HG03342 (cell line): ENCODE results near the gene KRTAP9-2.
"Not testable (repeated sequence)": the region's sequence is repeated elsewhere in the genome, so short reads cannot be mapped to it uniquely, and the experiment has no call there.

Experiments
- ATAC-seq: cut with Tn5 transposase; IDR thresholded peaks from one replicate; pipeline ENCODE4 v1.9.1; 2021; ENCODE audit warnings: mild to moderate bottlenecking, moderate library complexity; ENCODE audit not compliant: unreplicated experiment

KRTAP9-2 gene, protein sequence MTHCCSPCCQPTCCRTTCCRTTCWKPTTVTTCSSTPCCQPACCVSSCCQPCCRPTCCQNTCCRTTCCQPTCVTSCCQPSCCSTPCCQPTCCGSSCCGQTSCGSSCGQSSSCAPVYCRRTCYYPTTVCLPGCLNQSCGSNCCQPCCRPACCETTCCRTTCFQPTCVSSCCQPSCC

DNA sequence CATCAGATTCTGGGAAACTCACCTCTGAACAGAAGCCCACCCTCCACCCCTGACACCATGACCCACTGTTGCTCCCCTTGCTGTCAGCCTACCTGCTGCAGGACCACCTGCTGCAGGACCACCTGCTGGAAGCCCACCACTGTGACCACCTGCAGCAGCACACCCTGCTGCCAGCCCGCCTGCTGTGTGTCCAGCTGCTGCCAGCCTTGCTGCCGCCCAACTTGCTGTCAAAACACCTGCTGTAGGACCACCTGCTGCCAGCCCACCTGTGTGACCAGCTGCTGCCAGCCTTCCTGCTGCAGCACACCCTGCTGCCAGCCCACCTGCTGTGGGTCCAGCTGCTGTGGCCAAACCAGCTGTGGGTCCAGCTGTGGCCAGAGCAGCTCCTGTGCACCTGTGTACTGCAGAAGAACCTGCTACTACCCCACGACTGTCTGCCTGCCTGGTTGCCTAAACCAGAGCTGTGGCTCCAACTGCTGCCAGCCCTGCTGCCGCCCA, at the start of gene KRTAP9-2:
Gene KRTAP9-2 (plus strand): TSS at position 51 of the 498 bp plus-strand sequence. CDS start 7 bp downstream, at position 58.
- ATAC-seq, result not testable (repeated sequence)

DNA sequence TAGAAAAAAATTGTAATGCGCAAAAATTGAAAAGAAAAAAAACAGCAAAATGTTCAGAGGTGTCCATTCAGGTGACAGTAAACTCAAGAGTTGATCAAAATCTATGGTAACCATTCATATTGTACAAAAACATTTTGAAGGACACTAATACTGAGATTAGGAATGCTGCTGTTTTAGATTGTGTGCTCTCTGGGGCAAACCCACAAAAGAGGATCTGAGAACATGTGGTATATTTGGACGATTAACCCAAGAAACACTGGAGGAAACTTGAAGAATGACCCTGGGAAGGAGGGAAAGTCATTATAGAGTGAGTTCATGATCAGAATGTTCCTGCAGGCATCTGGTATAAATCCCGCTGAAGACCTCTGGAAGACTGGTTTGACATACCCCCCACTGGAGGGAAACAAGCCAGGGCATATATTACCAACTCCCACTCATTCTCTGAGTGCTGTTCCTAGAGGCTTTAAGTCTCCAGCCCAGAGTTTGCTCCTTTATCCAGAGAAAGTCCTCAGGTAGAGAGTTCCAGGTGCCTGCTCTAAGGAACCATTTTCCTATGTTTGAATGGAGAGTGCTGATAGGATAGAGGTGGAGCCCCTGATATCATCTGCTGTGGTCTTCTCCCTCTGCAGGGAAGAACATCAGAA, 49.6 kb upstream of the KRTAP9-2 start:
- ATAC-seq, result no peak

DNA sequence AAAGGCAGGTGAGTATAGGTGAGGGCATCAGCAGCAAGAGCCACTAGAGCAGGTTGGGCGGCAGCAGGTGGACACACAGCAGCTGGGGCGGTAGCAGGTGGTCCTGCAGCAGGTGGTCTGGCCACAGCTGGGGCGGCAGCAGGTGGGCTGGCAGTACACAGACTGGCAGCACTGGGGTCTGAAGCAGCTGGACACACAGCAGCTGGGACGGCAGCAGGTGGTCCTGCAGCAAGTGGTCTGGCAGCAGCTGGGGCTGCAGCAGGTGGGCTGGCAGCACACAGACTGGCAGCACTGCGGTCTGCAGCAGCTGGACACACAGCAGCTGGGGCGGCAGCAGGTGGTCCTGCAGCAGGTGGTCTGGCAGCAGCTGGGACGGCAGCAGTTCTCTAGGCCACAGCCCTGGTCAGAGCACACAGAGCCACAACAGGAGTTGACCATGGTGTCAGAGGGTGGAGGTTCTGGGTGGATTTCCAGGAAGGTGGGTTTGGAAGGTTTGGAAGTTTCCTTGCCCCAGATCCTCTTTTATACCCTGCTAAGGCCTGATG, 48.6 kb upstream of the KRTAP9-2 start, which contains the start of gene KRTAP4-2:
Gene KRTAP4-2 (minus strand): TSS at position 495 of the 545 bp plus-strand sequence. CDS start 57 bp downstream, at position 438.
- ATAC-seq, result no peak

DNA sequence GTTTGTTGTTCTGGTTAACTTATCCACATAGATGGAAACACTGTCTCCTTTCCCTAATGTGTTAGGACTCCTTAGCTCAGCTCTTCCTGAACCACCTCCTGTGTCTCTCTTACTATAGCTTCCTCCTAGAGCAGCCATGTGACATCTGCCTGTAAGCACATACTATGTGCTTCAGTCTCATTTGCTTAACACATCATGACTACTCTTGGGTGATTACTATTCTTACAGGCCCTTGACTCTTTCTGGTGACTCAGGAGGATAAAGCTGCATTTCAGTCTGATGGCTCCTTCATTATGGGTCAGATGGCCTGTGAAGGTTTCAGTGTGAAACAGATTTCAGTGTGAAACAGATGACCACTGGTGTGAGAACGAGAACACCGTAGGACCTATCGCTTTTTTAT, 48.1 kb upstream of the KRTAP9-2 start:
- ATAC-seq, result no peak

DNA sequence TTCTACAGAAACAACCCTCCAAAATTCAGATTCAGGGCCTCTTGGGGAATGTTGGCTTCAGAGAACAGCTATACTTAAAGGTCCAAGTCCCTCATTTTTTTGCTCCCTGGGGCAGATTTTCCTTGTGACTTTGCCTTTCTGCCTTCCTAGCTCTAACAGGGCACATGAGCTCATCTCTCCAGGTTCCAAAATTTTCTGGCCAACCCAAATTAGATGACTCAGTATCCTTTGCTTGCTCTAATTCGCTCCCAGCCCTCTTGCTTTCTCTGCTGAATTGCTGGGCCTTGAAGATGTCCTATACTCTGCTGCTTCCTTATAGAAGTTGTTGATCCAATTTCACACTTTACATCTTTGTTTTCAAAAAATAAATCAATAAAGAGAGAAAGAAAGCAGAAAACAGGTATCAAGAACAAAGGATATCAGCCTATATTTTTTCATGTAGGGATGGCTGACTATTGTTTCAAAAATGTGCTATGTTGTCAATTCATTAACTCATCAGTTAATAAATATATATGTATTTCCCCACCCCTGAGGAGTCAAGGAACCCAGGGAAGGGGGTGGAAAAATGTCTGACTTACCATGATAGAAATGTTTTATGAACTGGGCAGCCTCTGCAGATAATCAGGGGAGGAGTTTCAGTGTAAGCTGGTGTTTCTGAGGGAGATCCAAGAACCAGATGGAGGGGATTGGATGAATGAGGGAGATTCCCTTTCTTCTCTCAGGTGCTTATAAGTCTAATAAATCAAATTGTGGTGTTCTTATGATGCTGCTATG, 47.4 kb upstream of the KRTAP9-2 start:
- no peak for ATAC-seq

DNA sequence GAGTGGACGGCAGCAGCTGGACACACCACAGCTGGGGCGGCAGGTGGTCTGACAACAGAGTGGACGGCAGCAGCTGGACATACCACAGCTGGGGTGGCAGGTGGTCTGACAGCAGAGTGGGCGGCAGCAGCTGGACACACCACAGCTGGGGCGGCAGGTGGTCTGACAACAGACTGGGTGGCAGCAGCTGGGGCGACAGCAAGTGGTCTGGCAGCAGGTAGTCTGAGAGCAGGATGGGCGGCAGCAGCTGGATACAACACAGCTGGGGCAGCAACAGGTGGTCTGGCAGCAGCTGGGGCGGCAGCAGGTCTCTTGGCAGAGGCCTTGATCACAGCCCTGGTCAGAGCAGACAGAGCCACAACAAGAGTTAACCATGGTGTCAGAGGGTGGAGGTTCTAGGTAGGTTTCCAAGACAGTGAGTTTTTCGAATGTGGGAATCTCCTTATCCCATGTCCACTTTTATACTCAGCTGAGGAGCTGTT, 41.9 kb upstream of the KRTAP9-2 start, which contains the start of gene KRTAP4-1:
Gene KRTAP4-1 (minus strand): TSS at position 432 of the 482 bp plus-strand sequence. CDS start 57 bp downstream, at position 375.
- no peak for ATAC-seq

DNA sequence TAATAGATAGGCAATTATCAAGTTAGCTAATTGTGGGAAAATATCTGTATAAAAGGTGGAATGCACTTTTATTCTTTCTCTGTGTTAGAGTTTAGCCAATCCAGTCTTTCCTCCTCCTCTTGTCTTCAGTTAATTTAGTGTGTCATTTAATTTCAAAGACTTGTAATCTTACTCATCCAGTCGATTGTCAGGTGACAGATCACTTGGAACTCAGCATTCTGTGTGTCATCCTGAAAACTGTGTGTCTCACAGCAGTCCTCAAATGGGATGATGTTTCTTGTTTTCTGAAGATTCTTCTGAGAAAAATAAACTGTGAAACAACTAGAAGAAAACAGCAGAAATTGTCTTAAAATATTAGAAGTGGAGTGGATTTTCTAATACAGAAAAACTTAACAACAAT, 41.4 kb upstream of the KRTAP9-2 start:
- ATAC-seq, result no peak

DNA sequence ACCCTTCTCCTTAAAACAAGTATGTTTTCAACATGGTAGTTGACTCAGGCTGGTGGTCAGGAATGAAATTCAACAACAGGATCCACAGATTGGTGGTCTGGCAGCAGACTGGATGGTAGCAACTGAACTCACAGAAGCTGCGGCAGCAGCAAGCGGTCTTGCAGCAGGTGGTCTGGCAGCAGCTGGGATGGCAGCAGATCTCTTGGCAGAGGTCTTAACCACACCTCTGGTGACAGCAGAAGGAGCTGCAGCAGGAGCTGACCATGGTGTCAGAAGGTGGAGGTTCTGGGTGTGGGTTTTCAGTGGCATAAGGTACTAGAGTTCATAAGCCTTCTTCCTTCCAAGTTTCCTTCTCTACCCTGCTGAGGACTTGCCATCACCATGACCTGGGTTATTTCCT, 39.6 kb upstream of the KRTAP9-2 start:
- no peak for ATAC-seq

DNA sequence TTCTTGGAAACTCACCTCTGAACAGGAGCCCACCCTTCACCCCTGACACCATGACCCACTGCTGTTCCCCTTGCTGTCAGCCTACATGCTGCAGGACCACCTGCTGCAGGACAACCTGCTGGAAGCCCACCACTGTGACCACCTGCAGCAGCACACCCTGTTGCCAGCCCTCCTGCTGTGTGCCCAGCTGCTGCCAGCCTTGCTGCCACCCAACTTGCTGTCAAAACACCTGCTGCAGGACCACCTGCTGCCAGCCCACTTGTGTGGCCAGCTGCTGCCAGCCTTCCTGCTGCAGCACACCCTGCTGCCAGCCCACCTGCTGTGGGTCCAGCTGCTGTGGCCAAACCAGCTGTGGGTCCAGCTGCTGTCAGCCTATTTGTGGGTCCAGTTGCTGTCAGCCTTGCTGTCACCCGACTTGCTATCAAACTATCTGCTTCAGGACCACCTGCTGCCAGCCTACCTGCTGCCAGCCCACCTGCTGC, 36.6 kb upstream of the KRTAP9-2 start, which contains the start of gene KRTAP9-1:
Gene KRTAP9-1 (plus strand): TSS at position 51 of the 482 bp plus-strand sequence. CDS start 0 bp downstream, at position 51.
- not testable (repeated sequence) for ATAC-seq

DNA sequence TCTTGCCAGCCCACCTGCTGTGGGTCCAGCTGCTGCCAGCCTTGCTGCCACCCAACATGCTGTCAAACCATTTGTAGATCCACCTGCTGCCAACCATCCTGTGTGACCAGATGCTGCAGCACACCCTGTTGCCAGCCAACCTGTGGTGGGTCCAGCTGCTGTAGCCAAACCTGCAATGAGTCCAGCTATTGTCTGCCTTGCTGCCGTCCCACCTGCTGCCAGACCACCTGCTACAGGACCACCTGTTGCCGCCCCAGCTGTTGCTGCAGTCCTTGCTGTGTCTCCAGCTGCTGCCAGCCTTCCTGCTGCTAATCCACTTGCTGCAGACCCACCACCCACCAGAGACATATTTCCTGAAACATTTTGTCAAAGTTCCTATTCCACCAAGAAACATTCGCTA, 36.1 kb upstream of the KRTAP9-2 start:
- ATAC-seq, result no peak

DNA sequence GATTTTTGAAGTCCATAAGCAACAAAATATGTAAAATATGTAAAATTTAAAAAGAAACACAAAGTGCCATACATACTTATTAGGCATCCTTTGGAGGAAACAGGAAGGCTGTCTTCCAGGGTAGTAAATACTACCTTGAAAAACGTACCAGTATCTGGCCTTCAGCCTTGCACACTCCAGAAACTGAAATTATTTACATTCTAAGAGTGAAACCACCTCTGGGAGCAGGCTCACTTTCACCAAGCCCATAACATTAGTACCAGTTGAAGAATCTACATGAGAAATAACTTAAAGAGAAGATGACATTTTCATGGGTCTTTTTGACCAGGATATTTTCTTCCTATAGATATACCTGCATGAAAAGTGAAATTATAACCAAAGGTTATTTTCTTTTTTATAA, 30.4 kb upstream of the KRTAP9-2 start:
- no peak for ATAC-seq

DNA sequence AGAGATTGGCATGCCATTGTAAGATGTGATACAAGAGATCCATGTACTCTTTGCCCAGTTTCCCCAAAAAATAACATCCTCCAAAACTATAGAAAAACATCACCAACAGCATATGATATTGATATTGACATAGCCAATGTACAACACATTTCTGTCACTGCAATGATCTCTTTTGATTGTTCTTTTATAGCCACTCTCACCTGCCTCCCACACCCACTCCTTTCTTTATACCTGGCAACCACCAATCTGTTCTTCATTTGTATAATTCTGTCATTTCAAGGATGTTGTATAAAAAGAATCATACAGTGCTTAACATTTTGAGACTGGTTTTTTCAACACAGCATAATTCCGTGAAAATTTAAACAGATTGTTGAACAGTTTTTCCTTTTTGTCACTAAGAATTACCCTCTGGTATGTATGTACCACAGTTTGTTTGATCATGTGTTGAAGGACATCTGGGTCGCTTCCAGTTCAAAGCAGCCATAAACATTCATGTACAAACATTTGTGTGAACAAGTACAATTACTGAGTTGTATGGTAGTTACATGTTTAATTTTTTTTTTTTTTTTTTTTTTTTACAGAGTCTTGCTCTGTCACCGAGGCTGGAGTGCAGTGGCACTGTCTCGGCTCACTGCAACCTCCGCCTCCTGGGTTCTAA, 26.9 kb upstream of the KRTAP9-2 start:
- ATAC-seq, result no peak

DNA sequence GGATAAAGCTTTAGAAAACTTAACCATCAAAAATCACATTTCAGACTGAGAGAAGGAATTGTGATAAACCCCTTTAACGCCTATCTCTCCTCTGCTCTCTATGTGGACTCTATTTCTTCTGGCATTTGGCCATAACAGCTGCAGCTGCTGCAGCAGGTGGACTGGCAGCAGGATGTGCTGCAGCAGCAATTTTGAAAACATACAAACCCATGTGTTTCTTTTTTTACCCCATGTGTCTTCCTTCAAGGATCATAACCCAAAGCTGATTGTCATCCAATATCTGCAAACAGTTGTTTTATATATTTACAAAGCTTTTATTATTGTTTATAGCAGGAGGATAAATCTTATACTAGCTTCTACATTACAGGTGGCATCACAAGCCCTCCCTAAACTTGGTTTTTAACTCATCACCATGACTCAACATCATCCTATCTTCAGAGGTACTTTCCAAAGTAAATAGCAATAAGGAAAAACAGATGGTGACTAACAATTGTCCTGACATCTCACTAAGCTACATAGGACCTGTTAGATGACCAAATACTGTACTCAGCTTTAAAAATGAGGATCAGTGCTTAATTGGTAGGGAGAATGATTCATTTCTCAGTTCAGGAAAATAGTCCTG, 14.5 kb upstream of the KRTAP9-2 start:
- ATAC-seq, result no peak

DNA sequence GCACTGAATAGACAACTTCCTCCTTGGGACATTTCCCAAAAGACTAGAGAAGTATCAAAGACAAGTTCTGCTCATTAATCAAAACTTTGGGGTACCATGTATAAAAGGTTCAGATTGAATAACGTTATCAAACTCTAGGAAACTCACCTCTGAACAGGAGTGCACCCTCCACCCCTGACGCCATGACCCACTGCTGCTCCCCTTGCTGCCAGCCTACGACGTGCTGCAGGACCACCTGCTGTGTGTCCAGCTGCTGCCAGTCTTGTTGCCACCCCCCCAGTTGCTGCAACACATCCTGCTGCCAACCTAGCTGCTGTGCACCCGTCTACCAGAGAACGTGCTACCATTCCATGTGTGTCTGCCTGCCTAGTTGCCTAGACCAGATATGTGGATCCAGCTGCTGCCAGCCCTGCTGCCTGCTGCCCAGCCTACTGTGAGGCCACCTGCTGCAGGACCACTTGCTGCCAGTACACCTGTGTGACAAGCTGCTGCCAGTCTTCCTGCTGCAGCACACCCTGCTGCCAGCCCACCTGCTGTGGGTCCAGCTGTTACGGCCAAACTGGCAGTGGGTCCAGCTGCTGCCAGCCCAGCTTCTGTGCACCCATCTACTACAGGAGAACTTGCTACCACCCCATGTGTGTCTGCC, 13.8 kb upstream of the KRTAP9-2 start:
- ATAC-seq, result no peak

DNA sequence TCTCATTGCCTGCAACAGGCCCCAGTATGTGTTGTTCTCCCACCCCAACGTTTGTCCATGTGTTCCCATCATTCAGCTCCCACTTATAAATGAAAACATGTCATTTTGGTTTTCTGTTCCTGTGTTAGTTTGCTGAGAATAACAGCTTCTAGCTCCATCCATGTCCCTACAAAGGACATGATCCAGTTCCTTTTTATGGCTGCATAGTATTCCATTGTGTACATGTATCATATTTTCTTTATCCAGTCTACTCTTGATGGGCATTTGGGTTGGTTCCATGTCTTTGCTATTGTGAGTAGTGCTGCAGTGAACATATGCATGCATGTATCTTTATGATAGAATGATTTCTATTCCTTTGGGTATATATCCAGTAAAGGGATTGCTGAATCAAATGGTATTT, 10.8 kb upstream of the KRTAP9-2 start:
- no peak for ATAC-seq

DNA sequence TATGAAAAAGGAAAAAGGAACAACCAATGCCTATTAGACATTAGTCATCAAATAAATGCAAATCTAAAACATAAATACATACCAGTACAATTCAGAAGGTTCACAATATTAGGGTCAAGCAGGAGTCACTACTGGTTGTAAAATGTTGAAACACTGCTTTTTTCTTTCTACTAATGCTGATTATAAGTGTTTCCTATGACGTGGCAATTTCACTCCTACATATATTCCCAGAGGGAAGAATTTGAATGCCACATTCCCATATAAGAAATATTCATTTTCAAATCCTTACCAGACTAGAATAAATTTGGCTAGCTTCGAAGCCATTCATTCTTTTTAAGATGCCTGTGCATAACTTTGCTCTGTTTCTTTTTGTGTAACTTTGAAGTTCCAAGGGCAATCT, 2.6 kb upstream of the KRTAP9-2 start:
- ATAC-seq, result no peak

DNA sequence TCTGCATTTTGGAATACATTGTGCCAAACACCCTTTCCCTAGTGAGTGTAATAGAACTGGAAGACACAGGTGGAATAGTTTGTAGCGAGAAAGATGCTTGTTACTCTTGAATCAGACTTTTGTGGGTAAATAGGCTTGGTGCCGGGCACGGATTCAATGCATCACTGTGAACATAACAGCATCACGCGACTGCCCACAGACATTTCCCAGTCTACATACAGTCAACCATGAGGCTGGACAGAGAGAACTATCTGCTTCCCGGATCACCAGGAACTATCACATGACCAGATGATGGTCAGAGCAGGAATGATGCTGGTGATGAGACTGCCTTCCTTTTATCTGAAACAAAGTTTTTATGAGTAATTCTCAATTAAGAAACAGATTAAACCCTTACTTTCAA, 397 bp upstream of the KRTAP9-2 start:
- ATAC-seq, result no peak

DNA sequence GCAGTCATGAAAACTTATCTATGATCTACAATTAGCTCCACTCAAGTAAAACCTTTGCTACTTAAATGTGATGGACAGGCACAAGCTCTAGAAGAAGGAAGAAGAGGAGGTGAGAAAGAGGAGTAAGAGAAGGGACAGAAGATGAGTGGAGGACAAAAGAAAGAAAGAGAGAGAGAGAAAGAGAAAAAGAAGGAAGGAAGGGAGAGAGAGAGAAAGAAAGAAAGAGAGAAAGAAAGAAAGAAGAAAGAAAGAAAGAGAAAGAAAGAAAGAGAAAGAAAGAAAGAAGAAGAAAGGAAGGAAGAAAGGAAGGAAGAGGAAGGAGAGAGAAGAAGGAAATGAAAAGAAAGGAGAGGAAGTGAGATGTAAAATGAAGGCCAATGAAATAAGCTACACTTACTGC, 3.6 kb downstream of the KRTAP9-2 start:
- no peak for ATAC-seq

DNA sequence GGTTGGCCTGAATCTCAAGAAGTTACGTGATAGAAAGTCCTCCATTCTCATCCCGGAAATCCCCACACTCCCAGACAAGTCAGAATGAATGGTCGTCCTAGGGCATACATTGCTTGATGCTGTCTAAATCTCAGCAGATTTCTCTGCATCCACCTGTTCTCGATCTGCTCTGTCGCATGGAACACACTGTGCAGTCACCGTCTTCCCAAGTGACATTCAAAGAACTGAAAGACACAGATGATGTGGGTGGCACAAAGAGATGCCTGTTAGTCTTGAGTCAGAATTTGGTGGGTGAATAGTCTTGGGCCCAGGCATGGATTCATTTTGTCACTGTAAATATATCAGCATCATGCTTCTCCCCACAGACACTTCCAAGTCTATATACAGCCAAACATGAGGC, 5.3 kb downstream of the KRTAP9-2 start:
- ATAC-seq, result no peak
